T-helper 9 cell (primary cell): Measurements from ENCODE around the gene CYP2J2.
A peak's percentile ranks its signal among the peaks of the same experiment; 100 is the strongest.
"Not testable (repeated sequence)": the region's sequence is repeated elsewhere in the genome, so short reads cannot be mapped to it uniquely, and the experiment has no call there.

Experiments
- DNase-seq: peaks from one replicate; pipeline ENCODE4 v3.0.0-alpha.2; 2020
- total RNA-seq, 2 donors: gene quantifications; one replicate each; lab custom pipeline; 2026; lab: John Stamatoyannopoulos, UW

Gene CYP2J2
- total RNA-seq = 0.21 to 1.2 reads per million in 2 donors

- peak; percentile 6 for DNase-seq
Measured at GRCh38 chr1:59926381-59927123, at the start of gene CYP2J2. TSS of gene CYP2J2 (minus strand) at chr1:59926773. CDS start at chr1:59926746, 27 bp downstream.

GRCh38 chr1:59973719-59974118 lies 47.1 kb upstream of the CYP2J2 start:
- DNase-seq = no peak

- DNase-seq = no peak
Measured at GRCh38 chr1:59972216-59972927, 45.8 kb upstream of the CYP2J2 start.

DNA sequence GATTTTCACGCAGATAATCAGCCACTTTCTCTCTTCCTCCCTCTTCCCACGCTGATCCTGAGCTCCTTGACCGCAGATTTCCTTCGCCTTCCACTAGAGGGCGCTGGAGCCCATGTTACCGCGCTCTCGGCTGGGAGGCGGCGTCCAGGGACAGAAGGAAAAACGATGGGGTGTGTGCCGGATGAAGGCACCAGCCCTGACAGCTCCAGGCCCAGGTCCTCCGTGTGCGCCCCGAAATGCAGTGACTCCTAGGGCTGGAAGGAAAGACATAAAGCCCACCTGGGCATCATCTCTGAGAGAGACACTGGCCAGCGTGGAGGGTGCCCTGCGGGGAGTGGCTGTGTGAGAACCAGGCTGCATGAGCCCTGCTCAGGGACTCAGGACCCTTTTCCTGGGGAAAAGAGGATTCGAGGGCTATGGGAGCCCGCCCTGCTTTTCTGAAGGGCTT lies 44.9 kb upstream of the CYP2J2 start:
- DNase-seq = peak; percentile 14

DNA sequence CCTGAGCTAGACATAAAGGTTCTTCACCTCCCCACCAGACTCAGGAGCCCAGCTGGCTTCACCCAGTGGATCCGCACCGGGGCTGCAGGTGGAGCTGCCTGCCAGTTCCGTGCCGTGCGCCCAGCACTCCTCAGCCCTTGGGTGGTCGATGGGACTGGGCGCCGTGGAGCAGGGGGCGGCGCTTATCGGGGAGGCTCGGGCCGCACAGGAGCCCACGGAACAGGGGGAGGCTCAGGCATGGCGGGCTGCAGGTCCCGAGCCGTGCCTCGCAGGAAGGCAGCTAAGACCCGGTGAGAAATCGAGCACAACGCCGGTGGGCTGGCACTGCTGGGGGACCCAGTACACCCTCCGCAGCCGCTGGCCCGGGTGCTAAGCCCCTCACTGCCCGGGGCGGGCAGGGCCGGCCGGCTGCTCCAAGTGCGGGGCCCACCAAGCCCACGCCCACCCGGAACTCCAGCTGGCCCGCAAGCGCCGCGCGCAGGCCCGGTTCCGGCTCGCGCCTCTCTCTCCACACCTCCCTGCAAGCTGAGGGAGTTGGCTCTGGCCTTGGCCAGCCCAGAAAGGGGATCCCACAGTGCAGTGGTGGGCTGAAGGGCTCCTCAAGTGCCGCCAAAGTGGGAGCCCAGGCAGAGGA lies 43.1 kb upstream of the CYP2J2 start:
- DNase-seq = not testable (repeated sequence)

DNA sequence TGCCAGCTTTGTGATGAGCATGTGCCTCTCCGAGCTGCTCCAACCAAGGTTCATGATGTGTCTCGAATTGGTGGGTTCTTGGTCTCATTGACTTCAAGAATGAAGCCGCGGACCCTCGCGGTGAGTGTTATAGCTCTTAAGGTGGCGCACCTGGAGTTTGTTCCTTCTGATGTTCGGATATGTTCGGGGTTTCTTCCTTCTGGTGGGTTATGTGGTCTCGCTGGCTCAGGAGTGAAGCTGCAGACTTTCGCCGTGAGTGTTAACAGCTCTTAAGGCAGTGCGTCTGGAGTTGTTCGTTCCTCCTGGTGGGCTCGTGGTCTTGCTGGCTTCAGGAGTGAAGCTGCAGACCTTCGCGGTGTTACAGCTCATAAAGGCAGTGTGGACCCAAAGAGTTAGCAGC lies 42.2 kb upstream of the CYP2J2 start:
- not testable (repeated sequence) for DNase-seq

GRCh38 chr1:59967780-59968179 lies 41.2 kb upstream of the CYP2J2 start:
- no peak for DNase-seq

- DNase-seq = no peak
Measured at GRCh38 chr1:59967141-59967697, 40.6 kb upstream of the CYP2J2 start.

- no peak for DNase-seq
Measured at GRCh38 chr1:59952065-59952464, 25.5 kb upstream of the CYP2J2 start.

- DNase-seq = no peak
Measured at GRCh38 chr1:59949648-59950047, 23.1 kb upstream of the CYP2J2 start.

DNA sequence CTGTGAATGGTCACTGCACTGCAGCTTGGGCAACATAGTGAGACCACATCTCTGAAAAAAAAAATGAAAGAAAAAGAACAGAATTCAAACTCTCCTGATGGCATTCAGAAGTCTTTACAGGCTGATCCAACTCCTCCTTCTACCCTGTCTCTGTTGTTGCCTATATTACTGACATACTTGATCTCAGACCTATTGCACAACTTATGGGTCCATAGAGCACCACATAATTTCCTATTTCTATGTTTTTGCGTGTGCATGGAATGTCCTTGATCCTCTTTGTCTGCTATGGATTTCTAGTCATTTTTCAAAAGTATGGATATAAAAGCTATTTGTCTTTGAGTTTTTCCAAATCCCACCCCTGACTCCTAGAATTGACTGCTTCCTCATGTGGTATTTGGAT lies 22.4 kb upstream of the CYP2J2 start:
- DNase-seq = no peak

DNA sequence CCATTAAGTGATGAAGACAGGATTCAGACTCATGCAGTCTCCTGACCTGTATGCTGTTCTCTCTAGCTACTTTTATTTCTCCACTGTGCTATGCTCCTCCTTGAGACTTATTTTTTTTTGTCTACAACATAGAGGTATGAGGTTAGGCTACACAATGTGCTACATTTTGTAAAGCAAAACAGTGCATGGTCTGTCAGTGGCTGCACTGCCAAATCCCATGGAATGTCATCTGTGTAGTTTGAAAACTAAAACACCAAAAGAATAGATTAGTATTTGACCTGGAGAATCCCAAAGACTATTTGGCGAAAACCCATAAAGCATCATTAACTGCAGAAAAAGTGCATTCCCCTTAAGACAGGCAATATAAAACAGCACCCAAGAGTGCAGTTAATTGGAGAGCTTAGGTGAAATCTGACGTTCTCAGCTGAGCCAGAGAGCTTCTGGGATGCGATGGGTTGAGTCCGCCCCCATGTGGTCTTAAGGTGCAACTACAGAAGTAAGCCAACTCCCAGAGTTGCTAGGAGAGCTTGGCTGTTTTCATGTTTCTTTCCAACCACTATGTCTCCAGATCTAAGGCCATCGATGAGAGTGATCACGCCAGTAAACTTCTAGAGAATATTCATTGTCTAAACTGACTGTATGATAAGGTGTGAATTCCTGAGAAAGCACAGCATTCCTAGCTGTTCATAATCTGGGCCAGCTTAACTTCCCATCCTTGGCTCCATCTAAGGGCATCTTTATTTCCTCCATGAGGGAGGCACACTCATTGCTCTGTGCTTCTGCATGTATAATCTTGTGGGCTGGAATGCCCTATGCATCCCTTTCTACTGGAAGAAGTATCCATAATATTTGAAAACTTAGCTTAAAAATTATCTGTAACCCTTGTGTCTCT lies 20.7 kb upstream of the CYP2J2 start:
- DNase-seq = peak; percentile 17

GRCh38 chr1:59945790-59946189 lies 19.2 kb upstream of the CYP2J2 start:
- DNase-seq = no peak

DNA sequence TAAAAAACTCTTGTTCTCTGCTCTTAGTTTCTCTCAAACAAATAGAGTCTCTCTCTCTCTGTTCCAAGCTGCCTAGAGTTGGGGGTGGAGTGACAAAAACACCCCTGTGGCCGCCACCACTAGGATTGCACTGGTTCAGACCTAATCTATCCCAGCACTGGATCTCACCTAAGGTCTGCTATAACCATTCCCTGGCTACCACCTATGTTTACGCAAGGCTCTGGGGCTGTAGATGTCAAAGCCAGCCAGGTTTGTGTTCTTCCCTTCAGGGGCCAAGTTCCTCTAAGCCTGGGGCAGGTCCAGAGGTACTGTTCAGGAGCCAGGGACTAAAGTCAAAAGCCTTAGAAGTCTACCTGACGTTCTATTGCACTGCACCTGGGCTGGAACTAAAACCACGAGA lies 12.8 kb upstream of the CYP2J2 start:
- DNase-seq = no peak

- DNase-seq = no peak
Measured at GRCh38 chr1:59937636-59938210, 11.2 kb upstream of the CYP2J2 start.

- DNase-seq = no peak
Measured at GRCh38 chr1:59936358-59936821, 9.8 kb upstream of the CYP2J2 start.

DNA sequence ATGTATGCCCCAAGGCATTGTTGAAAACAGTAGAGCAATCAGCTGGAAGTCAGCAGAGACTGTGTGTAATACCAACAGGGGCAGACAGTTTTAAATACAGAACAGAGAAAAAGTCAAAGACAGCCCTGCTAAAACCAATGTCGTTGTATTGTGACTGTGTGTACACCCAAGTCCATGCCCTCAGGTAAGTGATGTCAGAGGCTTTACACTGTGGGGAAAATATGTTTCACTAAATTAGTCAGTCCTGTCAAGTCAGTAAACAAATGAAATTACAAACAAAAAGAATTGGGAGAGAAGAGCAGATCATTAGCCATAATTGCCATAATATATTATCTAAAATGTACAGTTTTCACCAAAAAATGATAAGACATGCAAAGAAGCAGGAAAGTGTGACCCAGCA lies 2.4 kb upstream of the CYP2J2 start:
- DNase-seq = no peak

- no peak for DNase-seq
Measured at GRCh38 chr1:59927213-59927612, 640 bp upstream of the CYP2J2 start.

- no peak for DNase-seq
Measured at GRCh38 chr1:59924653-59925052, 1.9 kb downstream of the CYP2J2 start.

GRCh38 chr1:59921258-59921899 lies 5.2 kb downstream of the CYP2J2 start:
- DNase-seq = not testable (repeated sequence)

DNA sequence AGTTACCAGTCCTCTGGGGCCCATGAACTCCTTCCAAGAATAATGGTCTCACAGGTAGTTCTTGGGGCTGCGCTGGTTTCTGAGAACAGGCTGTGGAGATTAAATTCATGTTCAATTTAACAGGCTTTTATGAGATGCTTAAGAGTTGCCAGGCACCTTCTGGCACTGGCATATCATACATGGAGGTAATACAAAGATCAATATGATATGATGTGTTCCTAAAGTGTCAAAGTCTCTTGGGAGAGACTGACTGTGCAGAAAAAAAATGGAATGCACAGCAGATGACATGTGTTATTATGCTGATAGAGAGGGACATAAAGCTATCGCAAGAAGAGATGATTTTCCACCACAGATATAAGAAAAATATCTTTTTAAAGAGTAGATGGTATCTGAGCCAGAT lies 6.8 kb downstream of the CYP2J2 start:
- DNase-seq = no peak
